ENCODE results near the gene FBXL17. TPM values are rescaled to one million over a fixed set of nuclear protein-coding genes. Genes with fewer than 3 reads are reported as not detected.

FBXL17 gene
- total and polyA plus RNA-seq, 9 of the 15 experiments (the other 6 are each of a cell fraction or from before 2014, with no cell fraction given), result 0.32 to 5.4 (median 1.8) TPM

- TF ChIP-seq RB1 (IDR thresholded peaks at IDR 0.05; ENCODE audit: low read depth), result no peak
- no peak for TF ChIP-seq RFX7 (CRISPR knock-in tag; IDR thresholded peaks at IDR 0.05)
- no peak for TF ChIP-seq ETS2 (tag; IDR thresholded peaks at IDR 0.05; ENCODE audit: borderline replicate concordance, poor library complexity, severe bottlenecking)
- TF ChIP-seq RAD51 (IDR thresholded peaks at IDR 0.05; ENCODE audit: borderline replicate concordance, low read depth), result no peak
- no peak for TF ChIP-seq RAD21 (CRISPR knock-in tag; conservative IDR thresholded peaks at IDR 0.05 in 1 of 2, IDR thresholded peaks at IDR 0.05 in 1 of 2)
- TF ChIP-seq ZNF444 (CRISPR knock-in tag; IDR thresholded peaks at IDR 0.05), result no peak
- TF ChIP-seq CC2D1A (IDR thresholded peaks at IDR 0.05), result no peak
- TF ChIP-seq NEUROD1 (IDR thresholded peaks at IDR 0.05; ENCODE audit: borderline replicate concordance, low read depth, low read length, partially characterized antibody), result no peak
- no peak for TF ChIP-seq KLF10 (CRISPR knock-in tag; IDR thresholded peaks at IDR 0.05)
- TF ChIP-seq BRF2 (IDR thresholded peaks at IDR 0.05; ENCODE audit: borderline replicate concordance, insufficient read depth, insufficient read length), result no peak
- TF ChIP-seq MYC (IDR thresholded peaks at IDR 0.05; ENCODE audit: low read depth, low read length), result no peak
- no peak for TF ChIP-seq MYC (CRISPR knock-in tag; IDR thresholded peaks at IDR 0.05; ENCODE audit: borderline replicate concordance, low read depth)
- TF ChIP-seq HDAC3 (IDR thresholded peaks at IDR 0.05; ENCODE audit: borderline replicate concordance, partially characterized antibody), result no peak
Observed at GRCh38 chr5:107975568-107975967, 406.3 kb downstream of the FBXL17 start (continued).

Measured in K562 (cell line).